Lower leg skin (tissue), 4 donors: ENCODE measurements around the gene PRSS8. TPM values are rescaled to one million over a fixed set of nuclear protein-coding genes. Genes with fewer than 3 reads are reported as not detected.
A peak's percentile ranks its signal among the peaks of the same experiment; 100 is the strongest.
"Not testable (repeated sequence)": the region's sequence is repeated elsewhere in the genome, so short reads cannot be mapped to it uniquely, and the experiment has no call there.

ENCODE experiments used
- DNase-seq, 2 donors: peaks; one replicate each; pipeline ENCODE4 v3.0.0-alpha.2; 2019; ENCODE audit warnings: low spot score in 2 of 2
- H3K4me3 ChIP-seq: fragments of 200-600 bp; sonication (generic); 2 replicates; pipeline ENCODE4 v1.5.1; 2017; ENCODE audit warnings: mild to moderate bottlenecking, low read depth; ENCODE audit not compliant: poor library complexity, severe bottlenecking
- CTCF ChIP-seq, 3 donors: fragments of 450-650 bp; IDR thresholded peaks; one replicate each; pipeline ENCODE4 v1.5.1; 2016; ENCODE audit warnings: antibody characterized with exemption in 3 of 3, mild to moderate bottlenecking in 3 of 3, moderate library complexity in 2 of 3
- POLR2A ChIP-seq, 2 donors: fragments of 450-650 bp; IDR thresholded peaks; one replicate each; pipeline ENCODE4 v1.6.1; 2016 to 2017; ENCODE audit warnings: antibody characterized with exemption in 2 of 2, mild to moderate bottlenecking in 1 of 2, moderate library complexity in 1 of 2
- WGBS, 2 donors: methylation state at CpG; one replicate each; pipeline ENCODE4 v1.1.5; 2018; 5-methylcytosine and 5-hydroxymethylcytosine counted together
- intact Hi-C: fragments of 100-400 bp; cut with DNase I; formaldehyde crosslinking; loops from one replicate; pipeline ENCODE4 v1.15.0; 2023; ENCODE audit warnings: low total_unique reads
- total RNA-seq, 4 donors: library from RNA; depleted of rRNA; stranded (reverse); fragments of >200 nt; gene quantifications; one replicate each; pipeline ENCODE4 v1.1.0, GENCODE V29; 2016

PRSS8 gene
- total RNA-seq, 4 donors from 2014 or later: 147 to 223 (median 172) TPM

- TF ChIP-seq POLR2A (IDR thresholded peaks at IDR 0.05): no peak
- no peak for TF ChIP-seq CTCF (IDR thresholded peaks at IDR 0.05)
- DNase-seq: peak in 1 of 2 donors; percentile 87
- intact Hi-C loops: loop anchor here (10.0 kb wide), 1 partner anchor 164 kb away; the partner anchor contains the start of gene HSD3B7
- no peak overlapping the region for H3K4me3 ChIP-seq
- 2 to 28% methylated on average over 16 to 18 of the region's 40 CpGs for WGBS, 2 donors
Measured at GRCh38 chr16:31148281-31148728, 12.8 kb upstream of the PRSS8 start.

GRCh38 chr16:31147574-31147973 lies 12.0 kb upstream of the PRSS8 start:
- no peak for DNase-seq
- TF ChIP-seq CTCF (IDR thresholded peaks at IDR 0.05) (no peak), POLR2A (IDR thresholded peaks at IDR 0.05) (no peak)
- intact Hi-C loops: loop anchor here (10.0 kb wide), 1 partner anchor 163 kb away; the partner anchor contains the start of gene HSD3B7
- no peak overlapping the region for H3K4me3 ChIP-seq
- 90 to 97% methylated on average over 3 of the region's 3 CpGs for WGBS, 2 donors

- 81 to 83% methylated on average over 12 of the region's 12 CpGs for WGBS, 2 donors
- no peak for DNase-seq
- H3K4me3 ChIP-seq: no peak overlapping the region
- TF ChIP-seq POLR2A (IDR thresholded peaks at IDR 0.05) (no peak), CTCF (IDR thresholded peaks at IDR 0.05) (no peak)
- intact Hi-C loops: loop anchor here (10.0 kb wide), 1 partner anchor 161 kb away; the partner anchor contains the start of gene HSD3B7
Measured at GRCh38 chr16:31145398-31145990, 10.0 kb upstream of the PRSS8 start.

GRCh38 chr16:31144418-31144817 lies 8.9 kb upstream of the PRSS8 start:
- DNase-seq: not testable (repeated sequence)
- intact Hi-C loops: loop anchor here (10.0 kb wide), 1 partner anchor 160 kb away; the partner anchor contains the start of gene HSD3B7
- WGBS, 2 donors: 65 to 67% methylated on average over 7 of the region's 7 CpGs

GRCh38 chr16:31143694-31144148 lies 8.2 kb upstream of the PRSS8 start:
- no peak for DNase-seq
- H3K4me3 ChIP-seq: no peak overlapping the region
- intact Hi-C loops: loop anchor here (10.0 kb wide), 1 partner anchor 159 kb away; the partner anchor contains the start of gene HSD3B7
- TF ChIP-seq CTCF (IDR thresholded peaks at IDR 0.05) (no peak), POLR2A (IDR thresholded peaks at IDR 0.05) (no peak)
- WGBS, 2 donors: 88 to 92% methylated on average over 8 of the region's 8 CpGs

More at GRCh38 chr16:31144418-31144817, 8.9 kb upstream of the PRSS8 start:
- H3K4me3 ChIP-seq: not testable (repeated sequence)

GRCh38 chr16:31143011-31143693 lies 7.6 kb upstream of the PRSS8 start:
- TF ChIP-seq CTCF (IDR thresholded peaks at IDR 0.05) (no peak), POLR2A (IDR thresholded peaks at IDR 0.05) (no peak)
- H3K4me3 ChIP-seq: no peak overlapping the region
- DNase-seq: peak in 1 of 2 donors; percentile 88
- intact Hi-C loops: loop anchor here (10.0 kb wide), 1 partner anchor 158 kb away; the partner anchor contains the start of gene HSD3B7
- WGBS, 2 donors: 51 to 71% methylated on average over 17 to 18 of the region's 22 CpGs
